SJCRH30 (cell line): ENCODE results near the gene ICAM2. TPM values are rescaled to one million over a fixed set of nuclear protein-coding genes. Genes with fewer than 3 reads are reported as not detected.
"Not testable (repeated sequence)": the region's sequence is repeated elsewhere in the genome, so short reads cannot be mapped to it uniquely, and the experiment has no call there.

Experiments
- DNase-seq, 2 experiments: peaks; one replicate each; pipeline ENCODE4 v3.0.0-alpha.2; 2015 to 2020
- H3K27ac ChIP-seq: fragments of 250-450 bp; sonication (Bioruptor Pico); 2 replicates; pipeline ENCODE4 v1.5.1; 2020; ENCODE audit warnings: mild to moderate bottlenecking, moderate library complexity
- H3K27me3 ChIP-seq: fragments of 250-450 bp; sonication (Bioruptor Pico); 2 replicates; pipeline ENCODE4 v1.5.1; 2020; ENCODE audit warnings: mild to moderate bottlenecking, moderate library complexity
- H3K36me3 ChIP-seq: fragments of 250-450 bp; sonication (Bioruptor Pico); 2 replicates; pipeline ENCODE4 v1.5.1; 2020; ENCODE audit warnings: mild to moderate bottlenecking, moderate library complexity
- H3K4me1 ChIP-seq: fragments of 250-450 bp; sonication (Bioruptor Pico); 2 replicates; pipeline ENCODE4 v1.5.1; 2020; ENCODE audit warnings: mild to moderate bottlenecking, moderate library complexity
- H3K4me3 ChIP-seq: fragments of 250-450 bp; sonication (Bioruptor Pico); 2 replicates; pipeline ENCODE4 v1.5.1; 2020; ENCODE audit warnings: mild to moderate bottlenecking, moderate library complexity
- H3K9me3 ChIP-seq: fragments of 250-450 bp; sonication (Bioruptor Pico); replicated peaks from 2 replicates; pipeline ENCODE4 v1.5.1; 2020; ENCODE audit warnings: mild to moderate bottlenecking, moderate library complexity
- total RNA-seq: library from RNA; depleted of rRNA; stranded (reverse); fragments of >200 nt; shearing (Covaris generic); gene quantifications from 2 replicates; pipeline ENCODE4 v1.2.3, GENCODE V29; 2014

The ICAM2 gene
- total RNA-seq, 1 experiment from 2014 or later = 0.43 TPM

GRCh38 chr17:63985387-63986140, 34.9 kb downstream of the ICAM2 start:
- Histone ChIP-seq H3K4me3 (no peak overlapping the region), H3K27me3 (no peaks in the 10 kb centered on the region), H3K36me3 (peaks cover 9% of the 10 kb centered on the region; the same call in 1 of the 2 replicates), H3K4me1 (peaks cover 54% of the 10 kb centered on the region), H3K9me3 (peaks cover 8% of the 10 kb centered on the region), H3K27ac (peak overlapping the region; percentile 100)
- peak; percentile 38 to 62 for DNase-seq

- Histone ChIP-seq H3K4me3 (no peak overlapping the region), H3K4me1 (peaks cover 53% of the 10 kb centered on the region), H3K27me3 (no peaks in the 10 kb centered on the region), H3K9me3 (peaks cover 8% of the 10 kb centered on the region), H3K27ac (peak overlapping the region; percentile 100), H3K36me3 (peaks cover 9% of the 10 kb centered on the region; the same call in 1 of the 2 replicates)
- peak; percentile 83 to 91 for DNase-seq
These were observed 35.6 kb downstream of the ICAM2 start for GRCh38 chr17:63984651-63985386.

GRCh38 chr17:63984236-63984635, 36.2 kb downstream of the ICAM2 start:
- Histone ChIP-seq H3K27ac (peak overlapping the region; percentile 100), H3K27me3 (no peaks in the 10 kb centered on the region), H3K9me3 (peaks cover 8% of the 10 kb centered on the region), H3K4me1 (peaks cover 49% of the 10 kb centered on the region), H3K4me3 (no peak overlapping the region), H3K36me3 (peaks cover 9% of the 10 kb centered on the region; the same call in 1 of the 2 replicates)
- DNase-seq = no peak

- no peaks in the 10 kb centered on the region for H3K27me3 ChIP-seq
- no peak overlapping the region for H3K4me3 ChIP-seq
- H3K27ac ChIP-seq = peak overlapping the region; percentile 100
- peaks cover 49% of the 10 kb centered on the region for H3K4me1 ChIP-seq
- DNase-seq = no peak
- peaks cover 9% of the 10 kb centered on the region; the same call in 1 of the 2 replicates for H3K36me3 ChIP-seq
- peaks cover 8% of the 10 kb centered on the region for H3K9me3 ChIP-seq
These were observed 37.1 kb downstream of the ICAM2 start for GRCh38 chr17:63983320-63983719.

- H3K27me3 ChIP-seq, H3K36me3 ChIP-seq, H3K4me3 ChIP-seq, DNase-seq, H3K9me3 ChIP-seq, H3K27ac ChIP-seq: not testable (repeated sequence)
- peaks cover 46% of the 10 kb centered on the region for H3K4me1 ChIP-seq
These were observed 37.8 kb downstream of the ICAM2 start for GRCh38 chr17:63982641-63983040.

GRCh38 chr17:63978272-63979200, 41.9 kb downstream of the ICAM2 start:
- peaks cover 25% of the 10 kb centered on the region for H3K4me1 ChIP-seq
- no peak overlapping the region for H3K27ac ChIP-seq

GRCh38 chr17:63976702-63977101, 43.7 kb downstream of the ICAM2 start:
- peaks cover 7% of the 10 kb centered on the region; the same call in 1 of the 2 replicates for H3K36me3 ChIP-seq
- H3K9me3 ChIP-seq = peaks cover under 1% of the 10 kb centered on the region; the same call in 1 of the 2 replicates
- H3K27me3 ChIP-seq = no peaks in the 10 kb centered on the region
- H3K4me3 ChIP-seq = no peak overlapping the region
- DNase-seq = no peak
- peaks cover 20% of the 10 kb centered on the region for H3K4me1 ChIP-seq
- no peak overlapping the region for H3K27ac ChIP-seq

More at GRCh38 chr17:63978272-63979200, 41.9 kb downstream of the ICAM2 start:
- no peak overlapping the region for H3K4me3 ChIP-seq
- peaks cover 8% of the 10 kb centered on the region for H3K9me3 ChIP-seq
- no peak for DNase-seq
- H3K27me3 ChIP-seq = no peaks in the 10 kb centered on the region
- H3K36me3 ChIP-seq = peaks cover 9% of the 10 kb centered on the region; the same call in 1 of the 2 replicates

GRCh38 chr17:63975541-63976092, 44.8 kb downstream of the ICAM2 start:
- Histone ChIP-seq H3K4me1 (peaks cover 17% of the 10 kb centered on the region), H3K36me3 (peaks cover 6% of the 10 kb centered on the region; the same call in 1 of the 2 replicates), H3K9me3 (no peaks in the 10 kb centered on the region), H3K27me3 (no peaks in the 10 kb centered on the region), H3K4me3 (no peak overlapping the region), H3K27ac (no peak overlapping the region)
- no peak for DNase-seq

- DNase-seq = no peak
- Histone ChIP-seq H3K27me3 (no peaks in the 10 kb centered on the region), H3K27ac (peak overlapping the region; percentile 51), H3K36me3 (peaks cover 11% of the 10 kb centered on the region; the same call in 1 of the 2 replicates), H3K9me3 (no peaks in the 10 kb centered on the region), H3K4me3 (no peak overlapping the region), H3K4me1 (peaks cover 14% of the 10 kb centered on the region)
These were observed 45.7 kb downstream of the ICAM2 start for GRCh38 chr17:63974594-63975192.

GRCh38 chr17:63973930-63974593, 46.4 kb downstream of the ICAM2 start:
- Histone ChIP-seq H3K27ac (peak overlapping the region; percentile 51), H3K4me3 (no peak overlapping the region), H3K36me3 (peaks cover 11% of the 10 kb centered on the region; the same call in 1 of the 2 replicates), H3K27me3 (no peaks in the 10 kb centered on the region), H3K9me3 (no peaks in the 10 kb centered on the region), H3K4me1 (peaks cover 14% of the 10 kb centered on the region)
- DNase-seq = peak; percentile 57 to 58

- H3K4me1 ChIP-seq = peaks cover 14% of the 10 kb centered on the region
- no peak overlapping the region for H3K27ac ChIP-seq
- H3K27me3 ChIP-seq = no peaks in the 10 kb centered on the region
- H3K9me3 ChIP-seq = no peaks in the 10 kb centered on the region
- DNase-seq = no peak
- H3K4me3 ChIP-seq = no peak overlapping the region
- peaks cover 13% of the 10 kb centered on the region; the same call in 1 of the 2 replicates for H3K36me3 ChIP-seq
These were observed 47.2 kb downstream of the ICAM2 start for GRCh38 chr17:63973247-63973646.

GRCh38 chr17:63972796-63973195, 47.6 kb downstream of the ICAM2 start, which contains the start of gene SCN4A:
SCN4A (minus strand) TSS chr17:63972918; CDS start chr17:63972841, 77 bp downstream.
- no peak within 1 kb of the TSS for H3K4me3 ChIP-seq
- H3K36me3 ChIP-seq = peaks cover 16% of the 10 kb centered on the region; the same call in 1 of the 2 replicates
- DNase-seq = no peak
- no peaks in the 10 kb centered on the region for H3K27me3 ChIP-seq
- H3K4me1 ChIP-seq = peaks cover 14% of the 10 kb centered on the region
- no peak within 1 kb of the TSS for H3K27ac ChIP-seq
- H3K9me3 ChIP-seq = no peaks in the 10 kb centered on the region

- peaks cover 6% of the 10 kb centered on the region; the same call in 1 of the 2 replicates for H3K4me1 ChIP-seq
- H3K9me3 ChIP-seq = no peaks in the 10 kb centered on the region
- DNase-seq = no peak
- H3K4me3 ChIP-seq = no peak overlapping the region
- H3K36me3 ChIP-seq = peaks cover 16% of the 10 kb centered on the region; the same call in 1 of the 2 replicates
- no peak overlapping the region for H3K27ac ChIP-seq
- no peaks in the 10 kb centered on the region for H3K27me3 ChIP-seq
These were observed 51.2 kb downstream of the ICAM2 start for GRCh38 chr17:63969278-63969677.
